ENCODE measurements around the gene NGLY1.

Gene NGLY1

DNA sequence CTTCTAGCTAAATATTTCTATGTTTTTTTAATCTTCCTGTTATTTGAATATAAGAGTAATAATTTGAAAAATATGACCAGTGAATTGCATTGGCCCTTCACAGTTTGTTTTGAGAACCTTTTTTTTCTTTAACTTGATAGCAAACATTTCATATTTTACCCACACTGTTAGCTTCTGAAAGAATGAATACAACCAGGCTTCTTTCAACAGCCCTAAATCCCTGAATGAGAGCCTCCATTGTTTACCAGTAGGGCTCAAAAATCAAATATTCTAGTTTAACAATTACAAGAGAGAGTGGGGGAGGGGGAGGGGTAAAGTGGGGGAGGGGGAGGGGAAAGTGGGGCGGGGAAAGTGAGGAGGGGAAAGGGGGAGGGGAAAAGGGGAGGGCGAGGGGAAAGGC is 104.1 kb downstream of the NGLY1 start:
- no peak for DNase-seq

DNA sequence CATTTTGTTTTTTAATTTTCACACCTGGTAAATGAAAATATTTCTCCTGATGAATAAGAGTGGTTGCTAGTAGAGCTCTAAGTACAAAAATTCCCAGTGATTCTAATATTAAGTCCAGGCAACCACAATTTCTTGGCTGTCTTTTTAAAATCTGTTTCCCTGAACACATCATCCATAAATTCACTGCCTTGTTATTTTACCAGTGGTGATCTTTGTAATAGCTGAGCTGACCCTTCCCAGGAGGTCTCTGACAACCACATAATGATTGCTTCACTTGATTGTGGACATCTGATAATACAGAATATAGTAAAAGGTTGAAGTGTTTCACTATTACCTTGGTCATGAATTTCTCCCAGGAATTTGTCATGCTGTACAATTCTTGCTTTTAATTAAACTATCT is 104.7 kb downstream of the NGLY1 start:
- DNase-seq, result no peak
- TF ChIP-seq GATA1 (IDR thresholded peaks at IDR 0.05; ENCODE audit: low read depth, low read length) (no peak), POLR2A (IDR thresholded peaks at IDR 0.05; ENCODE audit: low read length) (no peak)

More for the DNA sequence above, 104.1 kb downstream of the NGLY1 start:
- no peak for TF ChIP-seq POLR2A (IDR thresholded peaks at IDR 0.05; ENCODE audit: low read length)

DNA sequence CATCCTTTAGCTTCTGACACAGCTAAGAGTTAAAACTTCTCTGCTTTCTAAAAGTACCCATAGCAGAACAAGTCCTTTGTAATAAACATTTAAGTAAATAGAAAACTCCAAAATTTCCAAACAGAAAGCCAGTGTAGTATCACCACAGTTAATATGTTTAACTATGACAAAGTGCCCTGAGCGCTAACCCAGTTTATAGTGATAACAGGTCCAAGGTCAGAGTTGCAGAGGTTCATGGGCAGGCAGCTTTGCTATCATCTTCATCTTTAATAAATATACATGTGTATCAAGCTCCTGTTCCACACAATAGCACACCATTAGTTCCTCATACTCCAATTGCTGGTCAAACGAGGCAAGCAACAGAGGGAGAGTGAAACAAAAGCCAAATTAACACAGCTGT is 106.1 kb downstream of the NGLY1 start:
- no peak for TF ChIP-seq GATA1 (IDR thresholded peaks at IDR 0.05; ENCODE audit: low read depth, low read length)
- TF ChIP-seq POLR2A (IDR thresholded peaks at IDR 0.05; ENCODE audit: low read length), result no peak
- no peak for DNase-seq

DNA sequence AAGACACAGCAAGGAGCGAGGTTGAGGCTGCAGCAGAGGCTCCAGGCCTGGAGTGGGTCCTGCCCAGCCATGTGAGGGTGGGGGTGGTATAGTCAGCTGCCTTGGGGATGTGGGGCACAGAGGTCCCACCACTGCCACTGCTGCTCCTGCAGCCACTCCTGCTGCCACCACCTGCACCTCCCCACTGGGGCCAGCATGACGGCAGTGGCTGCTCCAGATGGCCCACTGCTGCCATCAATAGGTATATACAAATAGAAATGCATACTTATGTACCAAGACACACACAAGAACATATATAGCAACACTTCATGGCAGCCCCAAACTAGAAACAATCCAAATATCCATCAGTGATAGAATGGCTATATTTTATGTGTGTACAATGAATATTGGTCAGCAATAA is 108.6 kb downstream of the NGLY1 start:
- no peak for TF ChIP-seq GATA1 (IDR thresholded peaks at IDR 0.05; ENCODE audit: low read depth, low read length)
- TF ChIP-seq POLR2A (IDR thresholded peaks at IDR 0.05; ENCODE audit: low read length), result no peak
- no peak for DNase-seq

DNA sequence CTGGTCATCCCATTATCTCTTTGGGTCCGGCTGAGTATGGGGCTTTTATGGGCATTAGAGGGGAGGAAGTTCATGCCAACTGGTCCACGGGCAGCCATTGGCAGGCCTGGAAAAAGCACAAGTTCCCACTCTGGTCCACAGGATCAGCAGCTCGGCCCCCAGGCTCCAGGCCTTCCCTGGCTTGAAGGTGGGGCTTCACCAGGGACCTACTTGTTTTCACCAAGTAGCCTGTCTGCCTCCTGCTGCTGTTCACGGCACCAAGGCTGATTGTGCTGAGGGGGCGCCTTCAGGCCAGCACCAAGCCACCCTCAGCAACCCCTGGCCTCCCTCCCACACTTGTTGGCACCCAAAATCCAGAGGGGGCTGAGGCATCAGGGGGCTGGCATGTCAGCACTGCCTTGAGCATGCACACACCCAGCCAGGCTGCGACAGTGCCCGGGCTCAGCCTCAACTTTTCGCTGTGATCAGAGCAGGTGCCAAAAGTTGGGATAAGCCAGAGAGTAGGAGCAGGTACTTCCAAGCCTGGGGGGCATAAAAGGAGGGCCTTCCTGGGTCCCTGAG is 109.4 kb downstream of the NGLY1 start:
- no peak for DNase-seq
- TF ChIP-seq GATA1 (IDR thresholded peaks at IDR 0.05; ENCODE audit: low read depth, low read length), result no peak
- no peak for TF ChIP-seq POLR2A (IDR thresholded peaks at IDR 0.05; ENCODE audit: low read length)
